ENCODE measurements around the gene TPK1.
"Not testable (repeated sequence)": the region's sequence is repeated elsewhere in the genome, so short reads cannot be mapped to it uniquely, and the experiment has no call there.

Gene TPK1

GRCh38 chr7:144731661-144732351 lies 104.0 kb downstream of the TPK1 start:
- no peak for DNase-seq (ENCODE audit: extremely low read depth, low read depth)
- H3K4me3 ChIP-seq (replicated peaks; ENCODE audit: low read depth, low read length): no peak overlapping the region
- TF ChIP-seq, protein P1, sequence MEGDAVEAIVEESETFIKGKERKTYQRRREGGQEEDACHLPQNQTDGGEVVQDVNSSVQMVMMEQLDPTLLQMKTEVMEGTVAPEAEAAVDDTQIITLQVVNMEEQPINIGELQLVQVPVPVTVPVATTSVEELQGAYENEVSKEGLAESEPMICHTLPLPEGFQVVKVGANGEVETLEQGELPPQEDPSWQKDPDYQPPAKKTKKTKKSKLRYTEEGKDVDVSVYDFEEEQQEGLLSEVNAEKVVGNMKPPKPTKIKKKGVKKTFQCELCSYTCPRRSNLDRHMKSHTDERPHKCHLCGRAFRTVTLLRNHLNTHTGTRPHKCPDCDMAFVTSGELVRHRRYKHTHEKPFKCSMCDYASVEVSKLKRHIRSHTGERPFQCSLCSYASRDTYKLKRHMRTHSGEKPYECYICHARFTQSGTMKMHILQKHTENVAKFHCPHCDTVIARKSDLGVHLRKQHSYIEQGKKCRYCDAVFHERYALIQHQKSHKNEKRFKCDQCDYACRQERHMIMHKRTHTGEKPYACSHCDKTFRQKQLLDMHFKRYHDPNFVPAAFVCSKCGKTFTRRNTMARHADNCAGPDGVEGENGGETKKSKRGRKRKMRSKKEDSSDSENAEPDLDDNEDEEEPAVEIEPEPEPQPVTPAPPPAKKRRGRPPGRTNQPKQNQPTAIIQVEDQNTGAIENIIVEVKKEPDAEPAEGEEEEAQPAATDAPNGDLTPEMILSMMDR (IDR thresholded peaks at IDR 0.05; ENCODE audit: low read depth, low read length, missing control alignments): no peak

DNA sequence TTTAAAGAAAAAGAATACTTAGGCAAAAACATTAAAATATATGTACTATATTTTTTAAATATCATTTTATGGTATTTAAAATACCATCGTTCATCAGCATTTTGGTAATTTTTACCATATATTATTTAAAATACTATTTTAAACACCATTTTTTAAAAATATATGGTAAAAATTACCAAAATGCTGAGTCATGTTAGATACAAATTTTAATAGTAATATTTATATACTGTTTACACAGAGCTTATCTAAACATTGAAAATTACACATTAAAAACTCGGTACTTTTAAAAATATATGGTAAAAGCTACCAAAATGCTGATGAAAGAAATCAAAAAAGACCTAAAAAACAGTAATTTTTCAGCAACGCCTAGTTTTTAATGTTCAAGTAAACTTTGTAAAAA lies 105.6 kb downstream of the TPK1 start:
- DNase-seq (ENCODE audit: extremely low read depth, low read depth): no peak
- TF ChIP-seq, protein P1 (IDR thresholded peaks at IDR 0.05; ENCODE audit: low read depth, low read length, missing control alignments): no peak
- H3K4me3 ChIP-seq (replicated peaks; ENCODE audit: low read depth, low read length): no peak overlapping the region

DNA sequence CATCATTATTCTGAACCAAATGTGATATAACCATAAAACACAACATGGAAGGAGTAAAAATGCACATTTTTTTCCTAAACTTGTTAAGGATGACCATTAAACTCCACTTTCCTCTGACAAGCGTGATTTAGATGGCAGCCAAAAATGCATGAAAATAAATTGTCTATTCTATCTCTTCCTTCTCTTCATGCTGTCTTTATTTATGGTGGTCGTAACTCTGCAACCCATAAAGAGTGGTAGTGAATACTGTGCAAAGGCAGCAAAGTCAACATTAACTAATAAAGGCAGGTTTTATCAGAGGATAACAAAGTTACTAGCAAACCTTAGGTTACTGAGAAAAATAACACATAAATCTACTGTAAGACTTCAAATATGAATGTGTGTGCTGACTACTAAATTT lies 106.6 kb downstream of the TPK1 start:
- H3K4me3 ChIP-seq (replicated peaks; ENCODE audit: low read depth, low read length): no peak overlapping the region
- DNase-seq (ENCODE audit: extremely low read depth, low read depth): no peak
- TF ChIP-seq, protein P1 (IDR thresholded peaks at IDR 0.05; ENCODE audit: low read depth, low read length, missing control alignments): no peak

DNA sequence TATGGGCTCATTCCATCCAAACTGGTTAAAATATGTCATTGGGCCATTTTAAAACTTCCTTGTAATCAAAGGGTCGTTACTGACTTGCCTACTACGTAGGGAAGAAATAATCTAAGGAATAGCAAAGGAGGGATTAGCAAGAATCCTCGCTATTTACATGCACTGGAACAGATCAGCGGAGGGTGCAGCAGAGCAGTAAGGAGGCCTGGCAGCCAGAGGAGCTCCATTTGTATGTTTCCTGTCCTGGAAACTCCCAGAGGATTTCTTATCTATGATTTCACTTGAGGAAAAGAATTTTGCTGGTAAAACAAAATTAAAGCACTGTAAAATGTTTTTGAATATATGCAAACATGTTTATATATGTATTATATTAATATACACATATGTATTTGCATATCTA lies 107.3 kb downstream of the TPK1 start:
- TF ChIP-seq, protein P1 (IDR thresholded peaks at IDR 0.05; ENCODE audit: low read depth, low read length, missing control alignments): no peak
- no peak overlapping the region for H3K4me3 ChIP-seq (replicated peaks; ENCODE audit: low read depth, low read length)

DNA sequence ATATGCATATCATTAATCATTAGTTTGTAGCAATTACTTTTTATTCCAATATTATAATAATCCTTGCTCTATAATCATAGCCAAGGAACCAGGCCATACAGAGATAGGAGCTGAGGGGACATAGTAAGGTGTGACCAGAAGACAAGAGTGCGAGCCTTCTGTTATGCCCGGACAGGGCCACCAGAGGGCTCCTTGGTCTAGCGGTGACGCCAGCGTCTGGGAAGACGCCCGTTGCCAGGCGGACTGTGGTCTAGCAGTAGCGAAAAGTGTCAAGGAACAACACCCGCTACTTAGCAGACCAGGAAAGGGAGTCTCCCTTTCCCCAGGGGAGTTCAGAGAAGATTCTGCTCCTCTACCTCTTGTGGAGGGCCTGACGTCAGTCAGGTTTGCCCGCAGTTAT lies 109.0 kb downstream of the TPK1 start:
- not testable (repeated sequence) for H3K4me3 ChIP-seq (replicated peaks; ENCODE audit: low read depth, low read length); DNase-seq (ENCODE audit: extremely low read depth, low read depth)

More for the DNA sequence above, 107.3 kb downstream of the TPK1 start:
- no peak for DNase-seq (ENCODE audit: extremely low read depth, low read depth)

- no peak overlapping the region for H3K4me3 ChIP-seq (replicated peaks; ENCODE audit: low read depth, low read length)
- TF ChIP-seq, protein P1 (IDR thresholded peaks at IDR 0.05; ENCODE audit: low read depth, low read length, missing control alignments): no peak
- DNase-seq (ENCODE audit: extremely low read depth, low read depth): no peak
Observed at GRCh38 chr7:144725070-144725469, 110.8 kb downstream of the TPK1 start.

GRCh38 chr7:144723301-144723700 lies 112.6 kb downstream of the TPK1 start:
- no peak for DNase-seq (ENCODE audit: extremely low read depth, low read depth)
- no peak overlapping the region for H3K4me3 ChIP-seq (replicated peaks; ENCODE audit: low read depth, low read length)
- TF ChIP-seq, protein P1 (IDR thresholded peaks at IDR 0.05; ENCODE audit: low read depth, low read length, missing control alignments): no peak

Data from HFF-Myc (cell line).